D341Med (cell line): ENCODE measurements around the gene TEX2.

Experiments used
- DNase-seq: peaks from one replicate; pipeline ENCODE4 v3.0.0; 2012; ENCODE audit warnings: low spot score

Gene TEX2

DNA sequence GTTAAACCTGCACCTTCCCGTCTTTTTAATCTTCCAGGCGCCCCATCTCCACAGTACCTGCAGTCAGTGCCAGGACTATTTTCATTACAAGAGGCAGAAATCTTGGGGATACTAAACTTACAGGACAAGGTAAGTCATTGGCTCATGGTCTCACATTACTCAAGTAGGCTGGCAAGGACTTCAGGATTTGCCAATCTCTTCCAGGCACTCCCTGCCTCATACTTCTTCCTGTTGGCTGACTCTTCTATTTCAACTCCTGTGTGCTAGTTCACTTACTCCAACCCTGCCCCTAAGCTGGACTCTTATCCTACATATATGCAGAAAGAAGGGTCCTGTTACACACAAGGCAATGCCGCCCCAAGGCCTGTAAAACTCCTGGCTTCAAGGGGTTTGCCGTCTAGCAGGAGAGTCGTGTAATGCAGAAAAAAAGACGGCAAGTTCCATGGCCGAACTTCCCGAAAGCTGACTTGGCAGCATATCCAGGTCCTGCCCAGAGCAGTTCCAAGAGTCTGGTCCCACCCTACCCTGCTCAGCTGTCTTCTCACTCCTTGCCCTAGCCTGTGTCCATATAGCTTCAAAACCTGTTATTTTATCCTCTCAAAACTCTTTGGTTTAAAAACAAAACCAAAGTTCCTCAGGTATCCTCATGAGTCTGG lies 147.9 kb downstream of the TEX2 start:
- no peak for DNase-seq

- no peak for DNase-seq
Measured at GRCh38 chr17:64113006-64113405, 150.1 kb downstream of the TEX2 start.

DNA sequence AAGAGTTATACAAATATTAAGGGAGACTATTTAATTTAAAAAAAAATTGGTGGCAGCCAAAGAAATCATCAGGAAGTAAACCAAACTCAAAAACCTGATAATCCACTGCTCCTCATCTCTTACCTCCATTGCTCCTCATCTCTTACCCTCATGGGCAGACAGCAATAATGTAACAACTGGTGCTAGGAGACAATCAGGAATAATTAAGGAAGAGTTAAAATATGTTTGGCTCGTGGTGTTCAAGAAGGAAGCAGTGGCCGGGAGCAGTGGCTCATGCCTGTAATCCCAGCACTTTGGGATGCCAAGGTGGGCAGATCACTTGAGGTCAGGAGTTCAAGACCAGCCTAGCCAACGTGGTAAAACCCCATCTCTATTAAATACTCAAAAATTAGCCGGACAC lies 151.2 kb downstream of the TEX2 start:
- no peak for DNase-seq

GRCh38 chr17:64110379-64111152 lies 152.5 kb downstream of the TEX2 start:
- DNase-seq, result no peak

DNA sequence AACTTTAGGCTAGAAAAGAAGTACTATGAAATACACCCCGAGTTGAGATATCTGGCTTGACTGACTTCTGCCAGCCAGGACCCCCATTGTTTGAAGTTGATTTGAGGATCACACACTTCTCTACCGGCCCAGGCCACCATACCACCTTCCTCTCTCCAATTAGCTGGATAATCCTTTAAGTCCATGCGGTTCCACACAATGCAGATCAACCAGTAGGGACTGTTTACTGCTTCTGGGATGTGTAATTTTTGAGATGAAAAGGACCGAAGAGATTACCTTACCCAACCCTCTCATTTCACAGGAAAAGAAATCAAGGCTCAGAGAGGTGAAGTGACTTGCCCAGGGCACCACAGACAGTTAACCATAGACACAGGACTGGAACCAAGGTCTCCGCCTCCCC lies 153.7 kb downstream of the TEX2 start:
- peak; percentile 72 for DNase-seq

DNA sequence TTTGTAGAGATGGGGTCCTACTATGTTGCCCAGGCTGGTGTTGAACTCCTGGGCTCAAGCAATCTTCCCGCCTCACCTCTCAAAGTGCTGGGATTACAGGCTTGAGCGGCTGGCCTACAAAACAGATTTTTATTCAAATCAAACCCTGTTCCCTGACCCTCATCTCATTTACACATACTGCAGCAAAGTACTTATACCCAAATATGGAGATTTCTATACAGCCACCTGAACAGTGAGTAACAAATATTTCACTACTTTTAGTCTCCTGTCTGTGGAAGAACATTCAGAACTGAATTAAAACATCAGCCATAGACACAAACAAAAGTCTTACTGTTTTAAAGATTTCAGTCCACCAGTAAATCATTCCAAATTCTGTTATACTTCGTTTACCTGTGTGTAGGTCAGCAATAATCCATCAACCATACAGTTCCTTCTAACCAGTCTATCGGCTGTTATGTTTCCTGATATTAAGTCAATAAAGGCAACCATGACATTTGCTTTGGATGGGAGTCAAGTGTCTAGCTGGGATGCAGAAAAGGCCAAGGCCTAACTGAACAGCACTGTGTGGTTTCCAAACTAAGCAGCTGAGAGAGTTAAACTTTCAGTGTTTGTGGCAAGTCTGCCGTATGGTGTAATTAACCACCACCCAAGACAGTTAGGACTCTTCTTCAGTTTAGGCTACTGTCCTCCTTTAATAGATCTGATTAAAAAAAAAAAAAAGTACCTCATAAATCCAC lies 155.4 kb downstream of the TEX2 start:
- DNase-seq, result no peak

DNA sequence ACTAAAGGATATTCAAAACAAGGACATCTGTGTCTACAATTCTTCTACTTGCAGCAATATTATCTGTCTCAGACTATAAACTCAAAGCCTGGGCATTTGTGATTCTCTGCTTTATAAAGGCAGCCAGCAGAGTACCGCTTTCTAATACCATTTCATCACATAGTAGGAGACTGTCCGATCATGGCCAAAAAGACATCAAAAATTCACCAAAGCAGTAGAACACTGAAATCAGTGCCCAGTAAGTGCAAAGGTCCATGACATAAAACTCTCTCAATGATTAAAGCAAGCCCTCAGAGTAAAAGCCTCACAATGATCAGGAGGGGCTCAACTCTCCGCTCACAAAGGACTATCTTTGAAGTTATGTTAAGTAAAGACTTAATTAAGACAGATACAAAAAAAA lies 156.1 kb downstream of the TEX2 start:
- no peak for DNase-seq

DNA sequence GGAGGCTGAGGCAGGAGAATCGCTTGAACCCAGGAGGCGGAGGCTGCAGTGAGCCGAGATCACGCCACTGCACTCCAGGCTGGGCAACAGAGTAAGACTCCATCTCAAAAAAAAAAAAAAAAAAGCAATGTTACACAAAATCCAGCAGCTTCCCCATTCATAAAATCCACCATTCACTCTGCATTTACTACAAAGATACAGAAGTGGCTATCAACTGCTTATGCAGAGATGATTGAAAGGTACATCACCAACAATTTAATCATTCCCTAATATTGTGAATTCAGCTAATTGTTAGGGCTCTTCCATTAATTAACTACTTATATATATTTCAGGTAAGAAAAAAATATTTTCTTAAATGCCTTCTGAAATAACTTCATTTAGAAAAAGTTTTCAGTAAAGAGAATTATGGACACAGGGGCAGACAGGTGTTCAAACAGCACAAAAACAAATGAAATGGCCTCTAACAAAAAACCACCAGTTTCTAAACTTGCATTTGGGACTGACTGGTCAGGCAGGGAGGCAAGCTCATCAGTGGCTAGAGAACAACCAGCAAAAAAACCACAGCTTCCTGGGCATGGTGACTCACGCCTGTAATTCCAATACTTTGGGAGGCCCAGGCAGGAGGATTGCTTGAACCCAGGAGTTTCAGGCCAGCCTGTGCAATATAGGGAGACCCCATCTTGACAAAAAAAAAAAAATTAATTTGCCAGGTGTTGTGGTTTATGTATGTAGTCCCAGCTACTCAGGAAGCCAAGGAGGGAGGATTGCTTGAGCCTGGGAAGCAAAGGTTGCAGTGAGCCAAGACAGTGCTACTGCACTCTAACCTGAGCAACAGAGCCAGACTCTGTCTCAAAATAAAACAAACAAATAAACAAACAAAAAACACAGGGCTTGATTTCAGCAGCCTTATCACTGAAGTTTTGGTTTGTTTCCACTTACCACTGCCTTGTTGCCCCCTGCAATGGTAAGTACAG lies 159.4 kb downstream of the TEX2 start:
- no peak for DNase-seq

- DNase-seq, result no peak
Measured at GRCh38 chr17:64102627-64103390, 160.3 kb downstream of the TEX2 start.

DNA sequence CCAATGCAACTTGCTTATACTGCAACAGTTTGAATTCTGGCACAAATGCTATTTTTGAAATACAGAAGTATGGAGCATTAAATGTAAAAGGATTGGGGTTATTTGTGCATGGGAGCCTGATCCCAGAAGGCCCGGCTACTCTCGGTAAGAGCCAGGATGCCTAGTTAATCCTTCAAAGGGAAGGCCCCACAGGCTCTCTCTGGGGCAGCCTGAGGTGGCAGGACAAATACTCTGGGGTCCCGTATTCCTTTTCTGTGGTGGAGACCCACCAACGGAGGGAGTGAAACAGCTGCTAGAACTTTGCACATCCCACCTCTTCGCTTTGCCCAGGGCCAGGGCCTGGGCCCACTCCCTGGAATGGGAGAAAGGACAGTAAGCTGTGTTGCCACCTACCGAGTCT lies 163.5 kb downstream of the TEX2 start:
- DNase-seq, result peak; percentile 76
